ENCODE results near the gene L3MBTL4.

DNA sequence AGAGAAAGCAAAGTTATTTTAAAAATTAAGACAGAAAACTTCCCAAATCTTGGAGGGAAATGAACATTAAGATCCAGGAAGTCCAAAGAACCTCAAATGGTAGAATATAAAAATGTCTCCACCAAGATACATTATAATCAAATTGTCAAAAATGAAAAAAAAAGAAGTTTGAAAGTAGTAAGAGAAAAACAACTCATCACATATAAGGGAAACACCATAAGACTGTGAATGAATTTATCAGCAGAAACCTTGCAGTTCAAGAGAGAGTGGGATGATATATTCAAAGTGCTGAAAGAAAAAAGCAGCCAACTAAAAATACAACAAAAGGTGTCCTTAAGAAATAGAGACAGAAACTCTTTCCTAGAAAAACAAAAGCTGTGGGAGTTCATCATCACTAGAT, 73.0 kb downstream of the L3MBTL4 start:
- TF ChIP-seq, protein P1, sequence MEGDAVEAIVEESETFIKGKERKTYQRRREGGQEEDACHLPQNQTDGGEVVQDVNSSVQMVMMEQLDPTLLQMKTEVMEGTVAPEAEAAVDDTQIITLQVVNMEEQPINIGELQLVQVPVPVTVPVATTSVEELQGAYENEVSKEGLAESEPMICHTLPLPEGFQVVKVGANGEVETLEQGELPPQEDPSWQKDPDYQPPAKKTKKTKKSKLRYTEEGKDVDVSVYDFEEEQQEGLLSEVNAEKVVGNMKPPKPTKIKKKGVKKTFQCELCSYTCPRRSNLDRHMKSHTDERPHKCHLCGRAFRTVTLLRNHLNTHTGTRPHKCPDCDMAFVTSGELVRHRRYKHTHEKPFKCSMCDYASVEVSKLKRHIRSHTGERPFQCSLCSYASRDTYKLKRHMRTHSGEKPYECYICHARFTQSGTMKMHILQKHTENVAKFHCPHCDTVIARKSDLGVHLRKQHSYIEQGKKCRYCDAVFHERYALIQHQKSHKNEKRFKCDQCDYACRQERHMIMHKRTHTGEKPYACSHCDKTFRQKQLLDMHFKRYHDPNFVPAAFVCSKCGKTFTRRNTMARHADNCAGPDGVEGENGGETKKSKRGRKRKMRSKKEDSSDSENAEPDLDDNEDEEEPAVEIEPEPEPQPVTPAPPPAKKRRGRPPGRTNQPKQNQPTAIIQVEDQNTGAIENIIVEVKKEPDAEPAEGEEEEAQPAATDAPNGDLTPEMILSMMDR (conservative IDR thresholded peaks at IDR 0.05; ENCODE audit: low read length): no peak
- no peak for TF ChIP-seq EZH2phosphoT487 (IDR thresholded peaks at IDR 0.05; ENCODE audit: borderline replicate concordance, low read depth, low read length)
